Measurements from ENCODE around the gene SMPDL3B. TPM values are rescaled to one million over a fixed set of nuclear protein-coding genes. Genes with fewer than 3 reads are reported as not detected.
"Not testable (repeated sequence)": the region's sequence is repeated elsewhere in the genome, so short reads cannot be mapped to it uniquely, and the experiment has no call there.

The SMPDL3B gene
- total RNA-seq, 6 donors from 2014 or later = 7.3 to 57.1 (median 27.2) TPM

DNA sequence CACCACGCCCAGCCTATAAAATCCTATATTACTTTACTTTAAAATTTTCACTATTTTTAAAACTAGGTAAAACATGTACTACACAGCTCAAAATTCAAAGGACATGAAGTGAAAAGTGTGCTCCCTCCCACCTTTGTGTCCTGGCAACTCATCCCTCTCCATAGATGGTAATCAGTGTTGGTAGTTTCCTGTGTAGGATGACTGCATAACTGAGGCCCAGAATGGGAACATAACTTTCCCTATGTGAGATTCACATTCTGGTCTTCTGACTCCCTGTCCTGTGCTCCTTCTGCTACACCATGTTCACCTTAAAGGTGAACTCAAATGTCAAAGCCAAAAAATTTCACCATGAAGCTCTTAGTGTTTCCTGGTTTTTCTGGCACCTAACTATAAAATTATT lies 64.3 kb downstream of the SMPDL3B start:
- H3K9me3 ChIP-seq = no peaks in the 10 kb centered on the region
- no peak overlapping the region for H3K27ac ChIP-seq
- no peak overlapping the region for H3K4me3 ChIP-seq
- ATAC-seq (ENCODE audit: low FRiP score in 2 of 2) (no peak), DNase-seq (no peak)
- peaks cover 17 to 90% (median 55%) of the 10 kb centered on the region in 4 donors for H3K36me3 ChIP-seq
- no peak for TF ChIP-seq POLR2AphosphoS5 (IDR thresholded peaks at IDR 0.05)
- TF ChIP-seq POLR2A (IDR thresholded peaks at IDR 0.05) = no peak
- TF ChIP-seq EP300 (IDR thresholded peaks at IDR 0.05) = no peak
- TF ChIP-seq, protein P1, sequence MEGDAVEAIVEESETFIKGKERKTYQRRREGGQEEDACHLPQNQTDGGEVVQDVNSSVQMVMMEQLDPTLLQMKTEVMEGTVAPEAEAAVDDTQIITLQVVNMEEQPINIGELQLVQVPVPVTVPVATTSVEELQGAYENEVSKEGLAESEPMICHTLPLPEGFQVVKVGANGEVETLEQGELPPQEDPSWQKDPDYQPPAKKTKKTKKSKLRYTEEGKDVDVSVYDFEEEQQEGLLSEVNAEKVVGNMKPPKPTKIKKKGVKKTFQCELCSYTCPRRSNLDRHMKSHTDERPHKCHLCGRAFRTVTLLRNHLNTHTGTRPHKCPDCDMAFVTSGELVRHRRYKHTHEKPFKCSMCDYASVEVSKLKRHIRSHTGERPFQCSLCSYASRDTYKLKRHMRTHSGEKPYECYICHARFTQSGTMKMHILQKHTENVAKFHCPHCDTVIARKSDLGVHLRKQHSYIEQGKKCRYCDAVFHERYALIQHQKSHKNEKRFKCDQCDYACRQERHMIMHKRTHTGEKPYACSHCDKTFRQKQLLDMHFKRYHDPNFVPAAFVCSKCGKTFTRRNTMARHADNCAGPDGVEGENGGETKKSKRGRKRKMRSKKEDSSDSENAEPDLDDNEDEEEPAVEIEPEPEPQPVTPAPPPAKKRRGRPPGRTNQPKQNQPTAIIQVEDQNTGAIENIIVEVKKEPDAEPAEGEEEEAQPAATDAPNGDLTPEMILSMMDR (IDR thresholded peaks at IDR 0.05) = no peak
- H3K27me3 ChIP-seq = no peaks in the 10 kb centered on the region
- H3K4me1 ChIP-seq = peaks cover 0 to 3% (median 0%) of the 10 kb centered on the region in 4 donors
- 82 to 92% methylated on average over 1 of the region's 1 CpG for WGBS, 2 donors

DNA sequence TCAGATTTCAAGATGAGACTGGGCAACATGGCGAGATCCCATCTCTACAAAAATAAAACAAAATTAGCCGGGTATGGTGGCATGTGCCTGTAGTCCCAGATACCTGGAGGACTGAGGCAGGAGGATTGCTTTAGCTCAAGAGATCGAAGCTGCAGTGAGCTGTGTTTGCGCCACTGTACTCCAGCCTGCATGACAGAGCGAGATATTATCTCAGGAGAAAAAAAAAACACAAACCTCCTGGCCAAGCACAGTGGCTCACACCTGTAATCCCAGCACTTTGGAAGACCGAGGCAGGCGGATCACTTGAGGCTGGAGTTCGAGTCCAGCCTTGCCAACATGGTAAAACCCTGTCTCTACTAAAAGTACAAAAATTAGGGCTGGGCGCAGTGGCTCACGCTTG lies 67.8 kb downstream of the SMPDL3B start:
- H3K4me3 ChIP-seq = no peak overlapping the region
- WGBS, 2 donors = 98% methylated on average over 10 of the region's 10 CpGs
- H3K4me1 ChIP-seq = no peaks in the 10 kb centered on the region
- H3K27me3 ChIP-seq = no peaks in the 10 kb centered on the region
- TF ChIP-seq POLR2AphosphoS5 (IDR thresholded peaks at IDR 0.05) = no peak
- TF ChIP-seq, protein P1 (IDR thresholded peaks at IDR 0.05) = no peak
- TF ChIP-seq POLR2A (IDR thresholded peaks at IDR 0.05) = no peak
- no peak for TF ChIP-seq EP300 (IDR thresholded peaks at IDR 0.05)
- DNase-seq = no peak
- peaks cover 16 to 78% (median 41%) of the 10 kb centered on the region in 4 donors for H3K36me3 ChIP-seq
- H3K9me3 ChIP-seq = no peaks in the 10 kb centered on the region
- H3K27ac ChIP-seq = no peak overlapping the region
- ATAC-seq (ENCODE audit: low FRiP score in 2 of 2) = no peak

DNA sequence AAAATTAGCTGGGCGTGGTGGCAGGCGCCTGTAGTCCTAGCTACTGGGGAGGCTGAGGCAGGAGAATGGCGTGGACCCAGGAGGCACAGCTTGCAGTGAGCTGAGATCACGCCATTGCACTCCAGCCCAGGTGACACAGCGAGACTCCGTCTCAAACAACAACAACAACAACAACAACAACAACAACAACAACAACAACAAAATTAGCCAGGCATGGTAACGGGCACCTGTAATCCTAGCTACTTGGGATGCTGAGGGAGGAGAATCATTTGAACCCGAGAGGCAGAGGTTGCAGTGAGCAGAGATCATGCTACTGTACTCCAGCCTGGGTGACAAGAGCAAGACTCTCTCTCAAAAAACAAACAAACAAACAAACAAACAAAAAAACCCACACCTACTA lies 68.3 kb downstream of the SMPDL3B start:
- not testable (repeated sequence) for H3K9me3 ChIP-seq; H3K27me3 ChIP-seq; H3K4me3 ChIP-seq; H3K4me1 ChIP-seq; ATAC-seq (ENCODE audit: low FRiP score in 2 of 2); DNase-seq; H3K27ac ChIP-seq
- H3K36me3 ChIP-seq = peaks cover 11 to 73% (median 37%) of the 10 kb centered on the region in 4 donors
- WGBS, 2 donors = 96 to 97% methylated on average over 8 of the region's 8 CpGs

Other genes starting within 250 kb of the SMPDL3B start
- 10 to 100 TPM; 10.9 to 50.3 (median 21.2) TPM for gene FAM76A, start 209.0 kb upstream of the SMPDL3B start, total RNA-seq
- gene STX12, start 161.8 kb upstream of the SMPDL3B start, total RNA-seq = 100 to 1,000 TPM in 2 of 6 donors, 10 to 100 TPM in 4; 47.1 to 107 (median 88.2) TPM
- gene PPP1R8, start 104.2 kb upstream of the SMPDL3B start, total RNA-seq = 10 to 100 TPM; 12.7 to 36.0 (median 29.9) TPM
- gene THEMIS2, start 62.5 kb upstream of the SMPDL3B start, total RNA-seq = 100 to 1,000 TPM in 5 of 6 donors, 10 to 100 TPM in 1; 59.5 to 216 (median 130) TPM
- 10 to 100 TPM in 5 of 6 donors, 1 to 10 TPM in 1; 9.7 to 28.4 (median 19.0) TPM for gene RPA2, start 20.4 kb upstream of the SMPDL3B start, total RNA-seq
- 10 to 100 TPM in 2 of 6 donors, 1 to 10 TPM in 4; 3.1 to 13.5 (median 8.6) TPM for gene XKR8, start 25.0 kb downstream of the SMPDL3B start, total RNA-seq
- gene EYA3, start 153.6 kb downstream of the SMPDL3B start, total RNA-seq = 10 to 100 TPM; 15.9 to 23.4 (median 22.0) TPM
- 10 to 100 TPM; 10.5 to 42.3 (median 22.0) TPM for gene PTAFR, start 241.7 kb downstream of the SMPDL3B start, total RNA-seq

Data from upper lobe of left lung (tissue), 6 donors.